NCI-H1694 (cell line): ENCODE measurements around the gene FBXO38.
"Not testable (repeated sequence)": the region's sequence is repeated elsewhere in the genome, so short reads cannot be mapped to it uniquely, and the experiment has no call there.

ENCODE experiments used
- DNase-seq: peaks from one replicate; lab custom pipeline; 2025; lab: John Stamatoyannopoulos, UW

FBXO38 gene

DNA sequence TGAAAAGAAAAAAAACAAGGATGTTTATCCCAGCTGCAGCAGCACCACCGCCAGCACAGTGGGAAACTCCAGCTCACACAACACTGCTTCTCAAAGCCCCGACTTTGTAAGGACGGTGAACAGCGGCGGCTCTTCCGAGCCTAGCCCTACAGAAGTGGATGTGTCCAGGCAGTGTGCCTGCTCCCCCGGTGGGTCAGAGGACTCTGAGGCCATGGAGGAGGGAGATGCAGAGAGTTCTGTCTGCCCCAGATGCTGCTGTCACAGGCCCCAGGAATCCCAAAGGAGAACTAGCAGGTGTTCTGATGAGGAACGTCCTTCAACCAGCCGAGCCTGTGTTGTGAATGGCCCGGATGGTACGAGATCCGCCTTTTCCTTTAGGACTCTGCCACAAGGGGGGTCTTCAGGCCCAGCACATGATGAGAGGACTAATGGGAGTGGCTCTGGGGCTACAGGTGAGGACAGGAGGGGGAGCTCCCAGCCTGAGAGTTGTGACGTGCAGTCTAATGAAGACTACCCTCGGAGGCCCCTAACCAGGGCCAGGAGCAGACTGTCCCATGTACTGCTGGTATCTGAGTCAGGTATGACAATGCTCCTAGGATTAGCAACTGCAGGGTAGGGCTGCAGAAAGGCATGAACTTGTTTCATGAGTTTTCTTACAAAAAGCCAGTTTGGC, 43.7 kb downstream of the FBXO38 start:
- DNase-seq, result no peak

GRCh38 chr5:148428848-148429247, 45.1 kb downstream of the FBXO38 start:
- no peak for DNase-seq

DNA sequence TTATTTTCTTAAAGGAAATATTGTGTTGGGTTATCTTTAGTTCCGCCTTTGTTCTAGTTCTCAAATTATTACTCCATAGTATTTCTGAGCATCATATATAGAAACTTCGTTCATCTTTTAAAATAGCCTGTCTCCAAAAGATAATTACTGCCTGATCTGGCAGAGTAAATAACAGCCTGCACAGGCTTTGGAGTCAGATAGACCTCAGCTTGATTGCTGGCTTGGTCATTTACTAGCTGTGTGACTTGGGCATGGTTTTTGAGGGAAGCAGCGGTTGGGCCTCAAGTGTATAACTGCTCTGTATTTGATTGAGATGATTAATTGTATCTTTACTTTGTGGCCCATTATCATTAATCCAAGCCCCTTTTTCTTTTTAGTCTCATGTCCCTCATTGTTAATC, 50.1 kb downstream of the FBXO38 start:
- DNase-seq, result no peak

DNA sequence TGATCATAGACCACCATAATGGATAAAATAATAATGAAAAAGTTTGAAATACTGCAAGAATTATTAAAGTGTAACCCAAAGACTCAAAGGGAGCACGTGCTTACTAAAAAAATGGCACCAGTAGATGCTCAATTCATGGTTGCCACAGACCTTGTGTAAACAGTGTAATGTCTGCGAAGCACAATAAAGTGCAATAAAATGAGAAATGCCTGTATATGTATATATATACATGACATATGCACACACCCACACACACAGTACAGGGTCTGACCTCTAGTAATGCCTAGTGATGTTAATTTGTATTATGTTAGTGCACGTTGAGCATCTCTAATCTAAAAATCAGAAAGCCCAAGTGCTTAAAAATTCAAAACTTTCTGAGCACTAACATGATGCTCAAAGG, 52.3 kb downstream of the FBXO38 start:
- no peak for DNase-seq

DNA sequence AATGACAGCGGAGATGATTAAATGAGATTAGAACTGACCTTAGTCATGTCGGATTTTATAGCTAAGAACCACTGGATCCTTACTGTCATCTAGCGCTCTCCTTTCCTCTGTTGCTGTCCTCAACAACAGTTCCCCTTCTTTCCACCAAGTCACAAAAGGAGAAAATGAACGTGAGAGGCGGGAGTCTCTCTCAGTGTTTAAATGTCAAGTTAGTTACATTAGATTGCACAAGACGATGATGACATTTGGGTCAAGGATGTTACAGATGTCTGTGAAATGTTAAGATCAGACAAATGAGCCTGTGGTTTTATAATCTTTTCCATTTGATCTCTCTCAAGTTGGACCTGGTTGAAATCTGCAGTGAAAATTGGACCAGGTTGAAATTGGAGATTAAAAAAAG, 53.5 kb downstream of the FBXO38 start:
- DNase-seq, result no peak

DNA sequence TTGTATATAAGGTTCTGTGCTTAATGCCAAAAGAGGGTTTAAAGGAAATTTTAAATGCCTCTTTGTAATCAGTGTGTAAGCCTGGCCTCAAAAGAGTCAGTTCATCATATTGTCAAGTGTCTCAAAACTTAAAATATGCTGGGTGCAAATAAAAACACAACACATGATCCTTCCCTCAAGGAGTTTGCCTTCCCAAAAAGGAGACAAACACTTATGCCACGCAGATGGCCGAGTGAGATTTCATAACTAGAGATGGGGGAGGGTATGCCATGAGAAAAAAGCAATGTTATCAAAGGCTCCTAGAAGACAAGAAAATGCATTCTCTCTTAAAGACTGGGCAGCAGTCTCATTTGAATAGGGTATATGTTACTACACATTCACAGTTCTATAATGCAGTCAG, 55.2 kb downstream of the FBXO38 start:
- no peak for DNase-seq

- no peak for DNase-seq
These were observed 59.5 kb downstream of the FBXO38 start for GRCh38 chr5:148443241-148443640.

DNA sequence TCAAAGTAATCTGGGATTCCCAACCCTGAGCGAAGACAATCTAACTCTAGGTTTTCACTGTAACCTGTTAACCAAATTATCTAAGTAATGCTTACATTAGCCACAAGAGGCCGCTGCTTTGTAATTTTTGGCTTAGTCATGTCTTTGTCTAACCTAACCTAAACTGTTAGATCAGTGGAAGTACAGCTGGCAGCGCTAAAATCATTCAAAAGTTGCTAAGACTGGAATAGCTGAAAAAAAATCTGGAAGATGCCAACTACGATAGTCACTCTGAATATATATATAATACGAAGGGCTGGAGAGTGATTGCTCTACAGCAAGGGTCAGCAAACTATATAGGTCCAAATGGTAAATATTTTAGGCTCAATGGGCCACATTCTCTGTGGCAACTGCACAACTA, 60.2 kb downstream of the FBXO38 start:
- DNase-seq, result peak; percentile 62

GRCh38 chr5:148445578-148445977, 61.8 kb downstream of the FBXO38 start:
- DNase-seq, result no peak

- no peak for DNase-seq
These were observed 62.9 kb downstream of the FBXO38 start for GRCh38 chr5:148446611-148447010.

- DNase-seq, result no peak
These were observed 68.9 kb downstream of the FBXO38 start for GRCh38 chr5:148452499-148453193.

DNA sequence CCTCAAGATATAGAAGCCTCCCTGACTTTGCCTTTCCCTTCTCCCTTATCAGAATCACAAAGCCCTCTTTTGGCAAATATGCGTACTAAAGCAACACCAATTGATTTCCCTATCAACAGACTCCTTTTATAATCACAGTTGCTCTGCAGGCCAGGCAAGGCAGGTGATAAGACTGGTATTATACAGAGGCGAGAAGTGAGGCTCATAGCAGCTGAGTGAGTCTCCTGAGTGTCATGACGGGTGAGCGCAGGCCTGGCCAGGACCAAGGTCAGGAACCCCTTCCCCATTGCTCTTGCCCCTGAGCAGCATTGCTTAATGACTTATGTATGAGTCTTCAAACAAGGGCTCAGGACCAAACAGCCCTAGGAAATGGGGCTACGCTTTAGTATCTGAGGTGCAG, 70.8 kb downstream of the FBXO38 start:
- DNase-seq, result no peak

DNA sequence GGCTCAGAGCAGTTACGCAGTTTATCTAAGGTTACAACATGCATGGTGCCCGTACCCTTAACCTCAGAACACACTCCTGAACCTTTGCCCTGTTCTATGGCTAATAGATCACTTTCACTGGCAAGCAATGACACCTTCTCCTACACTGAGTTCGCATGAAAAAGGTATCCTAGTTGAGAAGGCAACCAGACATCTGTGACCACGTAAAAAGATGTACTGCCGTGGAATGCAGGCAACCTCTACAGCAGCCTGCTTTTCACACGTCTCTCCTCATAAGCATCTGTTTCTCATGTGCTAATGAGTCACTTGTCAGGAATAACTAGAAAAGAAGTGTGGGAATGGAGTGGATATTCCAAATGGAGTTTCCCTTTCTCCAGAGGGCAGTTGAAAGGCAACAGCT, 71.4 kb downstream of the FBXO38 start:
- no peak for DNase-seq

DNA sequence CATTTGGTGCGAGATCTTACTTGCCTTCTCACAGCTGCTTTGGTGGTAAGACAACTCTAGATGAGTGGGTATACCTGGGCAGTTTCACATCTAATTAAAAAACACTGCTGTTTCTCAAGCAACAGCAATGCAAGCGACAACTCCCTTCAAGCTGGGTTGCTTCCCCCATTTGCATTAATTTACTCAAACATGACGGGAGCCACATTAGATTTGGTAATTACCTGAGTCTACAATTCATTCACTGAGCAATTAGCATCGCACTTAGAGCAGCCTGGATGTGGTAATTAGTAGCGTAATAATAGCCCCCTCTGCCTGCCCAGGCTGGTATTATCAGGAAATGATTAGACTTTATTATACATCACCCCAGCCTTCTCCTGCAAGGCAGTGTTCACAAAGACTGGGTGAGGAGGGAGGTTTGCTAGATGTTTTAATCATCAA, 73.4 kb downstream of the FBXO38 start:
- DNase-seq, result peak; percentile 24

GRCh38 chr5:148458036-148458888, 74.5 kb downstream of the FBXO38 start:
- DNase-seq, result no peak

GRCh38 chr5:148459669-148460068, 75.9 kb downstream of the FBXO38 start:
- no peak for DNase-seq

- DNase-seq, result no peak
These were observed 81.8 kb downstream of the FBXO38 start for GRCh38 chr5:148465381-148466235.

- DNase-seq, result no peak
These were observed 82.5 kb downstream of the FBXO38 start for GRCh38 chr5:148466236-148466580.

- DNase-seq, result no peak
These were observed 84.2 kb downstream of the FBXO38 start for GRCh38 chr5:148467958-148468357.

- DNase-seq, result not testable (repeated sequence)
These were observed 85.0 kb downstream of the FBXO38 start for GRCh38 chr5:148468746-148469145.

GRCh38 chr5:148469501-148469935, 85.8 kb downstream of the FBXO38 start:
- no peak for DNase-seq

DNA sequence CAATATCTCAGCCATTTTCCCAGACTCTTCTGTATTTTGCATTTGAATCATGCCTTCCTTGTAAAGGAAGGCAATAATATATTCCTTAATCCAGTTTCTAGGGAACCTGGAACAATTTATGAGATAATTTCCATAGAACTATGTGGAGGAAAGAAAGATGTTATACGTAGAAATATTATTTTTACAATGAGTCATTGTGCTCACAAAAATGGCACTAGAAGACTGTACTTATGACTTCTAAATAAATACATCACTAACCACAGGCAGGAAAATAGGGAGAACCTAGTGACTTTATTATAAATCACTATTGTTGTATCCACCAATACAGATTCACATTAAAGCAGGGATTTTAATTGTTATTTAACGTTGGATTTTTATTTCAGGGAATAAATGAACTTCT, 87.6 kb downstream of the FBXO38 start:
- no peak for DNase-seq
